Measurements from ENCODE around the gene MED25. TPM values are rescaled to one million over a fixed set of nuclear protein-coding genes. Genes with fewer than 3 reads are reported as not detected.

Gene MED25
- total RNA-seq, 1 experiment from 2014 or later: 89.7 TPM

DNA sequence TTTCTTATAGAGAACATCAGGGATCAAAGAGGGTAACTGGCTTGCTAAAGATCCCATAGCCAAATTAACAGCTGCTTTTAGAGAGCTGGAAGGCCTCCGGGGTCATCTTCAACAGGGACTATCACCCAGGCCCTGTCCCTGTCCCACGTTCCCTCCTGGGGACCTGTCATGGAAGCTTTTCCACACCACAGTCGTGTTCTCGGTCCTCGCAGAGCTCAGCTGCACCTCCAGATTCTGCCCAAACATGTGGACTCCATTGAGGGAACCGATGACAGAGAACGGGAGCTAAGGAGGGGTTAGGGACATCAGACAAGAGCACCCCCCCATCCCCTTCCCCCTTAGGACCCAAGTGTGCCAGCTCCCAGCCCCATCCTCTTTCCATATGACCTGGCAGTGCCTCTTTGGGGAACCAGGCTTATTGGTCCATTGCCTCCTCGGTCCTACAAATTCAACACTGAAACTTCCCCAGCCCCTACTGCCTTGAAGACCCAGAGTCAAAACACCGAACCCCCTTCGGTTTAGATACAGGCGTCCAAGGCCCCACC lies 5.6 kb upstream of the MED25 start:
- no peak for DNase-seq
- no peaks in the 10 kb centered on the region for H3K27me3 Mint-ChIP-seq (ENCODE audit: unreplicated experiment)
- CTCF ChIA-PET: interaction anchor here (0.6 to 1.3 kb wide), 3 partner anchors 55 to 402 kb away, joined by 3 to 5 read pairs (median 3); no protein-coding TSS in a partner anchor
- TF ChIP-seq, protein P1, sequence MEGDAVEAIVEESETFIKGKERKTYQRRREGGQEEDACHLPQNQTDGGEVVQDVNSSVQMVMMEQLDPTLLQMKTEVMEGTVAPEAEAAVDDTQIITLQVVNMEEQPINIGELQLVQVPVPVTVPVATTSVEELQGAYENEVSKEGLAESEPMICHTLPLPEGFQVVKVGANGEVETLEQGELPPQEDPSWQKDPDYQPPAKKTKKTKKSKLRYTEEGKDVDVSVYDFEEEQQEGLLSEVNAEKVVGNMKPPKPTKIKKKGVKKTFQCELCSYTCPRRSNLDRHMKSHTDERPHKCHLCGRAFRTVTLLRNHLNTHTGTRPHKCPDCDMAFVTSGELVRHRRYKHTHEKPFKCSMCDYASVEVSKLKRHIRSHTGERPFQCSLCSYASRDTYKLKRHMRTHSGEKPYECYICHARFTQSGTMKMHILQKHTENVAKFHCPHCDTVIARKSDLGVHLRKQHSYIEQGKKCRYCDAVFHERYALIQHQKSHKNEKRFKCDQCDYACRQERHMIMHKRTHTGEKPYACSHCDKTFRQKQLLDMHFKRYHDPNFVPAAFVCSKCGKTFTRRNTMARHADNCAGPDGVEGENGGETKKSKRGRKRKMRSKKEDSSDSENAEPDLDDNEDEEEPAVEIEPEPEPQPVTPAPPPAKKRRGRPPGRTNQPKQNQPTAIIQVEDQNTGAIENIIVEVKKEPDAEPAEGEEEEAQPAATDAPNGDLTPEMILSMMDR (IDR thresholded peaks at IDR 0.05; ENCODE audit: unreplicated experiment): no peak
- intact Hi-C loops (cut with micrococcal nuclease; ENCODE audit: unreplicated experiment): no loop called here
- H3K9me3 Mint-ChIP-seq (ENCODE audit: low read depth, unreplicated experiment): no peaks in the 10 kb centered on the region
- peak overlapping the region; percentile 76 for H3K4me3 Mint-ChIP-seq (ENCODE audit: low read depth, unreplicated experiment)
- H3K4me1 Mint-ChIP-seq (ENCODE audit: low read depth, unreplicated experiment): peaks cover 9% of the 10 kb centered on the region
- peak overlapping the region; percentile 81 for H3K27ac Mint-ChIP-seq (ENCODE audit: unreplicated experiment)
- peaks cover 28% of the 10 kb centered on the region for H3K36me3 Mint-ChIP-seq (ENCODE audit: insufficient read depth, unreplicated experiment)
- BruUV-seq (replicated peaks): no TSS peak

DNA sequence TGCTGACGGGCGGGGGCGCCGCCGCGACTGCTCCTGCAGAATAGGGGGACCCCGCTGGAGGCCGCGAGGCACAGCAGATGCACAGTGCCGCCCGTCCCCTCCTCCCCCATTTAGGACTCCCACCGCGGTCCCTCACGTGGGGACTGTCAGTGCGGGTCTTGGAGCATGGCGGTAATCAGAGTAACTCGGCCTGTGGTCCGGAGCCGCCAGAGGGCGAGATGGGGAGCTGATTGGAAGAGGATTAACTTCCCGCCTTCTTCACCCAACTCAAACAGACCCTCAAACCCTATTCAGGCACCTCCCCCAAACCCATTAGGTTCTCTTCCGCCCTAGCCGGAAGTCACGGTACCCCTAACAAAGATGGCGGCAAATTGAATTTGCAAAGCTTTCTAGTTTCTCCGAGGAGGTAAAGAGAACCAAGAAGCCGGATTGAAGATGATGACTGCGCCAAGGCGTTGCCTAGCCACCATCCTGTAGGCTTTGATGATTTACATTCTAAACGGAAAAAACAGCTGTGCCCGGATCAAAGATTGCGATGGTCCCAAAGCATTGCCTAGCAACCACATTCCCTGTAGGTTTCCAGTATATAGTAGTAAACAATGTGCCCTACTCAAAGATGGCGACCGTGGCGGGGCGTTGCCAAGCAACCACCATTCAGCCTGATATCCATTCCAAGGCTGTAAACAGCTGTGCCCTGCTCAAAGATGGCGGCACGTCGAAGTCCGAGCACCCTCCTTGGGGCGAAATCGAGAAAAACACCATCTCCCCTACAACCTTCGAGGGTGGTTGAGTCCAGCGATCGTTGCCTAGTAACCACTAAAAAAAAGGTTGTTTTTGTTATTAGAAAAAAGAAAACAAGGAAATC lies 4.9 kb upstream of the MED25 start, which contains the start of gene FUZ:
Gene FUZ, minus strand, starts transcription at position 296 of the 865 bp plus-strand sequence. Its CDS starts 186 bp downstream, at position 110.
- TSS peak; percentile 64 for BruUV-seq (replicated peaks)
- CTCF ChIA-PET: interaction anchor here (0.6 to 1.3 kb wide), 4 partner anchors 55 to 402 kb away, joined by 3 to 5 read pairs (median 3); no protein-coding TSS in a partner anchor
- H3K4me1 Mint-ChIP-seq (ENCODE audit: low read depth, unreplicated experiment): peaks cover 9% of the 10 kb centered on the region
- TF ChIP-seq, protein P1 (IDR thresholded peaks at IDR 0.05; ENCODE audit: unreplicated experiment): no peak
- peaks cover 35% of the 10 kb centered on the region for H3K36me3 Mint-ChIP-seq (ENCODE audit: insufficient read depth, unreplicated experiment)
- peak within 1 kb of the TSS; percentile 76 for H3K4me3 Mint-ChIP-seq (ENCODE audit: low read depth, unreplicated experiment)
- H3K27me3 Mint-ChIP-seq (ENCODE audit: unreplicated experiment): no peaks in the 10 kb centered on the region
- H3K9me3 Mint-ChIP-seq (ENCODE audit: low read depth, unreplicated experiment): no peaks in the 10 kb centered on the region
- intact Hi-C loops (cut with micrococcal nuclease; ENCODE audit: unreplicated experiment): no loop called here
- DNase-seq: peak; percentile 93
- H3K27ac Mint-ChIP-seq (ENCODE audit: unreplicated experiment): peak within 1 kb of the TSS; percentile 81

DNA sequence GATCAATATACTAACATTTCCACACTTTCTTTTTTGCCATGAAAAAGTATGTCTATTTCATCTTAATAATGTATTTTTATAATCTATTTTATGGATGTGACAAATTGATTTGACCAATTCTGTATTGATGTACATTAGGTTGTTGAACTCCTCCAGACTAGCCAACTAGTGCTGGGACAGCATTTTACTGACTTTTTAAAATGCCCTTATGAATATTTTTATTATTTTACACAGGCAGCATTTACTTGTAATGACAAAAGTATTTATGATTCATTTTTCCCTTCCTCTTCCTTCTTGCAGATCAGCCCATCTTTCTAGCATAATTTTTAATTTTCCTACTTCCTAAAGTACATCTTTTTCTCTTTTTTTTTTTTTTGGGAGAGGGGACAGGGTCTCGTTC lies 4.1 kb upstream of the MED25 start:
- intact Hi-C loops (cut with micrococcal nuclease; ENCODE audit: unreplicated experiment): no loop called here
- CTCF ChIA-PET: interaction anchor here (1.3 kb wide), 1 partner anchor 54 kb away, joined by 3 read pairs; no protein-coding TSS in a partner anchor
- TF ChIP-seq, protein P1 (IDR thresholded peaks at IDR 0.05; ENCODE audit: unreplicated experiment): no peak
- H3K36me3 Mint-ChIP-seq (ENCODE audit: insufficient read depth, unreplicated experiment): peaks cover 35% of the 10 kb centered on the region
- peak overlapping the region; percentile 76 for H3K4me3 Mint-ChIP-seq (ENCODE audit: low read depth, unreplicated experiment)
- H3K9me3 Mint-ChIP-seq (ENCODE audit: low read depth, unreplicated experiment): no peaks in the 10 kb centered on the region
- no TSS peak for BruUV-seq (replicated peaks)
- DNase-seq: no peak
- peaks cover 12% of the 10 kb centered on the region for H3K4me1 Mint-ChIP-seq (ENCODE audit: low read depth, unreplicated experiment)
- no peaks in the 10 kb centered on the region for H3K27me3 Mint-ChIP-seq (ENCODE audit: unreplicated experiment)
- H3K27ac Mint-ChIP-seq (ENCODE audit: unreplicated experiment): peak overlapping the region; percentile 81

DNA sequence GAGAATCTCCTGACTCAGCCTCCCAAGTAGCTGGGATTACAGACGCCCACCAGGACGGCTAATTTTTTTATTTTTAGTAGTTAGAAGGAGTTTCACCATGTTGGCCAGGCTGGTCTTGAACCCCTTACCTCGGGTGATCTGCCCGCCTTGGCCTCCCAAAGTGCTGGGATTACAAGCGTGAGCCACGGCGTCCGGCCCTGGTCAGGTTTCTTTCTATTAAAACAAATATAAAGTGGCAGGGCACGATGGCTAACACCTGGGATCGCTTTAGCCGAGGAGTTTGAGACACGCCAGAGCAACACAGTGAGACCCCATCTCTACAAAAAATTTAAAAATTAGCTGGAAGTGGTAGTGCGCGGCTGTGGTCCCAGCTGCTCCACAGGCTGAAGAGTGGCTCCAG lies 1.5 kb upstream of the MED25 start:
- H3K27ac Mint-ChIP-seq (ENCODE audit: unreplicated experiment): peak overlapping the region; percentile 99
- no peak for DNase-seq
- TF ChIP-seq, protein P1 (IDR thresholded peaks at IDR 0.05; ENCODE audit: unreplicated experiment): no peak
- H3K9me3 Mint-ChIP-seq (ENCODE audit: low read depth, unreplicated experiment): no peaks in the 10 kb centered on the region
- H3K4me1 Mint-ChIP-seq (ENCODE audit: low read depth, unreplicated experiment): peaks cover 23% of the 10 kb centered on the region
- no TSS peak for BruUV-seq (replicated peaks)
- CTCF ChIA-PET: no interaction called here
- H3K4me3 Mint-ChIP-seq (ENCODE audit: low read depth, unreplicated experiment): no peak overlapping the region
- H3K27me3 Mint-ChIP-seq (ENCODE audit: unreplicated experiment): no peaks in the 10 kb centered on the region
- peaks cover 44% of the 10 kb centered on the region for H3K36me3 Mint-ChIP-seq (ENCODE audit: insufficient read depth, unreplicated experiment)
- intact Hi-C loops (cut with micrococcal nuclease; ENCODE audit: unreplicated experiment): no loop called here

Measured in Calu3 (cell line).